MCF 10A (cell line): Measurements from ENCODE around the gene PPP1R12A. TPM values are rescaled to one million over a fixed set of nuclear protein-coding genes. Genes with fewer than 3 reads are reported as not detected.

Experiments used
- BruUV-seq: library from RNA; stranded (reverse); fragments of 400-500 nt; replicated peaks from 2 replicates; lab custom pipeline; 2021; lab: Mats Ljungman, UMichigan
- CTCF ChIA-PET: fragments of 300-600 bp; sonication (Branson Sonifier 250); formaldehyde crosslinking; extraction: SDS; loops from one replicate; lab custom pipeline; 2021; ENCODE audit warnings: antibody characterized with exemption, inconsistent platforms; lab: Yijun Ruan, JAX
- POLR2A ChIA-PET: fragments of 300-600, 350-650 bp; sonication (Branson Sonifier 250); formaldehyde crosslinking; extraction: SDS; loops from one replicate; lab custom pipeline; 2020; ENCODE audit warnings: antibody characterized with exemption, inconsistent platforms; lab: Yijun Ruan, JAX
- DNase-seq: peaks from one replicate; pipeline ENCODE4 v3.0.0-alpha.2; 2018; ENCODE audit not compliant: unreplicated experiment
- H3K27ac Mint-ChIP-seq: one replicate; pipeline ENCODE4 v1.8.0; 2022; ENCODE audit warnings: mild to moderate bottlenecking, low read depth, mixed read lengths; ENCODE audit not compliant: unreplicated experiment
- H3K27me3 Mint-ChIP-seq: one replicate; pipeline ENCODE4 v1.8.0; 2022; ENCODE audit warnings: mixed read lengths; ENCODE audit not compliant: insufficient read depth, unreplicated experiment
- H3K36me3 Mint-ChIP-seq: one replicate; pipeline ENCODE4 v1.8.0; 2022; ENCODE audit warnings: mild to moderate bottlenecking, moderate library complexity, mixed read lengths; ENCODE audit not compliant: insufficient read depth, unreplicated experiment
- H3K4me1 Mint-ChIP-seq: one replicate; pipeline ENCODE4 v1.8.0; 2022; ENCODE audit warnings: mixed read lengths; ENCODE audit not compliant: insufficient read depth, unreplicated experiment
- H3K4me3 Mint-ChIP-seq: one replicate; pipeline ENCODE4 v1.8.0; 2022; ENCODE audit warnings: mild to moderate bottlenecking, moderate library complexity, mixed read lengths; ENCODE audit not compliant: unreplicated experiment
- H3K9me3 Mint-ChIP-seq: one replicate; pipeline ENCODE4 v1.8.0; 2022; ENCODE audit warnings: mixed read lengths; ENCODE audit not compliant: unreplicated experiment
- intact Hi-C: fragments of 100-400 bp; cut with micrococcal nuclease; formaldehyde crosslinking; loops from 2 replicates; pipeline ENCODE4 v1.14.1; 2022
- total RNA-seq: library from RNA; stranded (reverse); gene quantifications from 2 replicates; pipeline ENCODE4 v1.2.3, GENCODE V29; 2022
- TF ChIP-seq, protein P1 (sequence below): fragments of 200-600 bp; IDR thresholded peaks from one replicate; pipeline ENCODE4 v1.8.0; 2022; ENCODE audit warnings: antibody characterized with exemption, mild to moderate bottlenecking; ENCODE audit not compliant: unreplicated experiment

The PPP1R12A gene
- total RNA-seq, 1 experiment from 2014 or later, result 78.0 TPM

DNA sequence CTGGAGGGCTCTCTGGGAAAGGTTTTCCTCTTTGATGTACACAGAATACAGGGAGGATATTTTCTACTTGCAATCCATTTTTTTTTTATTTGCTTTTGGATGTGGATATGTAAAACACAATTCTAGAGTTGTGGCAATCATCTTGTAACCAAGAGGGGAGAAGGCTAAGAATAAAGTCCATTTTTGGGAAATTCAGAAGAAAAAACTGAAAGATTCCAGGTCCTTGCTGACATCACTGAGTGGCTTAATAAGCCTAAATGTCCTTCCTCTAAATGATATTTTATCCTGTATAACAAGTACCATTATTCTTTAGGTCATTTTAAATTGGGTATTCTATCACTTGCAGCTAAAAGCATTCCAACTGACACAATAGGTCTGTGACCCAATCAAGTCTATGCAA is 64.0 kb downstream of the PPP1R12A start:
- no peaks in the 10 kb centered on the region for H3K9me3 Mint-ChIP-seq
- CTCF ChIA-PET, result no interaction called here
- POLR2A ChIA-PET, result interaction anchor here (0.8 kb wide), 1 partner anchor 13 kb away, joined by 5 read pairs; no protein-coding TSS in a partner anchor

DNA sequence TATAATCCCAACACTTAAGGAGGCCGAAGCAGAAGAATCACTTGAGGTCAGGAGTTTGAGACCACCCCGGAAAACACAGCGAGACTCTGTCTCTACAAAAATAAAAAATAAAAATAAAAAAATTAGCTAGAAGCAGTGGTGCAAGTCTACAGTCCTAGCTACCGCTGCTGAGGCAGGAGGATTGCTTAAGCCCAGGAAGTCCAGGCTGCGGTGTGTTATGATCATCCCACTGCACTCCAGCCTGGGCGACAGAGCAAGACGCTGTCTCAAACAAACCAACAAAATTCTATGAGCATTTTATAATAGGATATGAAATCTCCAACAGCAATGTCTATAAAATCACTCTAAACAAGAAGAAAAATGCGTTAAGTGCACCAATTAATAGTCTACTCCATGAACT is 75.3 kb downstream of the PPP1R12A start:
- H3K9me3 Mint-ChIP-seq, result peaks cover 19% of the 10 kb centered on the region
- TF ChIP-seq, protein P1, sequence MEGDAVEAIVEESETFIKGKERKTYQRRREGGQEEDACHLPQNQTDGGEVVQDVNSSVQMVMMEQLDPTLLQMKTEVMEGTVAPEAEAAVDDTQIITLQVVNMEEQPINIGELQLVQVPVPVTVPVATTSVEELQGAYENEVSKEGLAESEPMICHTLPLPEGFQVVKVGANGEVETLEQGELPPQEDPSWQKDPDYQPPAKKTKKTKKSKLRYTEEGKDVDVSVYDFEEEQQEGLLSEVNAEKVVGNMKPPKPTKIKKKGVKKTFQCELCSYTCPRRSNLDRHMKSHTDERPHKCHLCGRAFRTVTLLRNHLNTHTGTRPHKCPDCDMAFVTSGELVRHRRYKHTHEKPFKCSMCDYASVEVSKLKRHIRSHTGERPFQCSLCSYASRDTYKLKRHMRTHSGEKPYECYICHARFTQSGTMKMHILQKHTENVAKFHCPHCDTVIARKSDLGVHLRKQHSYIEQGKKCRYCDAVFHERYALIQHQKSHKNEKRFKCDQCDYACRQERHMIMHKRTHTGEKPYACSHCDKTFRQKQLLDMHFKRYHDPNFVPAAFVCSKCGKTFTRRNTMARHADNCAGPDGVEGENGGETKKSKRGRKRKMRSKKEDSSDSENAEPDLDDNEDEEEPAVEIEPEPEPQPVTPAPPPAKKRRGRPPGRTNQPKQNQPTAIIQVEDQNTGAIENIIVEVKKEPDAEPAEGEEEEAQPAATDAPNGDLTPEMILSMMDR, result no peak
- H3K4me3 Mint-ChIP-seq, result no peak overlapping the region
- no peaks in the 10 kb centered on the region for H3K27me3 Mint-ChIP-seq
- no TSS peak for BruUV-seq
- H3K4me1 Mint-ChIP-seq, result peaks cover 11% of the 10 kb centered on the region
- CTCF ChIA-PET, result interaction anchor here (0.6 to 1.1 kb wide), 4 partner anchors 17 to 412 kb away, joined by 3 to 4 read pairs (median 3); no protein-coding TSS in a partner anchor
- intact Hi-C loops, result no loop called here
- H3K36me3 Mint-ChIP-seq, result peaks cover 4% of the 10 kb centered on the region
- no peak overlapping the region for H3K27ac Mint-ChIP-seq
- POLR2A ChIA-PET, result interaction anchor here (0.6 kb wide), 1 partner anchor 1139 kb away, joined by 3 read pairs; no protein-coding TSS in a partner anchor
- no peak for DNase-seq

More for the DNA sequence above, 64.0 kb downstream of the PPP1R12A start:
- Mint-ChIP-seq H3K4me3 (no peak overlapping the region), H3K36me3 (peaks cover 20% of the 10 kb centered on the region), H3K27ac (no peak overlapping the region), H3K4me1 (no peaks in the 10 kb centered on the region), H3K27me3 (no peaks in the 10 kb centered on the region)
- intact Hi-C loops, result no loop called here
- TF ChIP-seq, protein P1, result no peak
- no TSS peak for BruUV-seq
- DNase-seq, result no peak

DNA sequence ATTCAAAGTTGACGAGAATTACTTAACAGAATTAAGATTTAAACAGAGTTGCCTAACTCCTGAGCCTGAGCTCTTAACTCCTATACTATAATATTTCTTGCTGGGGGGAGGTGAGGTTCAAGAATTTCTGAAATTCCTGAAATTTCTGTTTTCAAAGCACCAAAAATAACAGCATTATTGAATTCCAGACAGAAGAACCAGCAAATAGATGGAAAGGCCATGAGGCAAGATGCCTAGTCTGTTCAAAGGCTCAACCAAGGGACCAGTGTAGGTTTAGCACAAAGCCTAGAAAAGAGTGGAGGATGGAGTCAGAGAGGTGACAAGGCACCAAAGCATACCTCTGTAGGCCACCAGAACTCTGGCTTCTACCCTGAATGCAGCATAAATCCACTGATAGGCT is 76.4 kb downstream of the PPP1R12A start:
- H3K36me3 Mint-ChIP-seq, result peaks cover 4% of the 10 kb centered on the region

DNA sequence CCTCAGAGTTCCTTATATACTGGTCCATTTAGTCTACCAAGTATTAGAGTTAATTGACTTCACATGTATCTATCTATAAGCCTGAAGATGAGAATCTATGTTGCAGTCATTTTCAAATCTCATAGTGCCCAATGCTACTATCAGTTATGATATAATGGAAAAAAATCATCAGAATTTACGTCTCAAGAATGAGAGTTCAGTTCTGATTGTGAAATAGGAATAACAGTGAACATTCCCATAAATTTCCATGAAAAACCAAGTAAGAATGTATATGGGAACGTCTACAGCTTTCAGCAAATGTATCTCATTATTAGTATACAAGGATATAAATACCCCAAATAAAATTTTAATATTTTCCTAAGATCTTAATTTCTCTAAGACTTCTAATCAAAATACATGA is 77.2 kb downstream of the PPP1R12A start:
- POLR2A ChIA-PET, result no interaction called here

More for the DNA sequence above, 76.4 kb downstream of the PPP1R12A start:
- peaks cover 17% of the 10 kb centered on the region for H3K9me3 Mint-ChIP-seq
- H3K27me3 Mint-ChIP-seq, result no peaks in the 10 kb centered on the region
- CTCF ChIA-PET, result interaction anchor here (0.6 kb wide), 1 partner anchor 58 kb away, joined by 3 read pairs; no protein-coding TSS in a partner anchor
- BruUV-seq, result no TSS peak
- DNase-seq, result no peak
- no peak overlapping the region for H3K27ac Mint-ChIP-seq
- TF ChIP-seq, protein P1, result no peak
- no peak overlapping the region for H3K4me3 Mint-ChIP-seq
- peaks cover 4% of the 10 kb centered on the region for H3K4me1 Mint-ChIP-seq
- POLR2A ChIA-PET, result no interaction called here
- intact Hi-C loops, result no loop called here

More for the DNA sequence above, 77.2 kb downstream of the PPP1R12A start:
- Mint-ChIP-seq H3K27me3 (no peaks in the 10 kb centered on the region), H3K4me1 (peaks cover 4% of the 10 kb centered on the region), H3K9me3 (peaks cover 12% of the 10 kb centered on the region), H3K27ac (no peak overlapping the region), H3K4me3 (no peak overlapping the region), H3K36me3 (peaks cover under 1% of the 10 kb centered on the region)
- TF ChIP-seq, protein P1, result no peak
- CTCF ChIA-PET, result interaction anchor here (0.5 kb wide), 1 partner anchor 435 kb away, joined by 3 read pairs; no protein-coding TSS in a partner anchor
- no TSS peak for BruUV-seq
- intact Hi-C loops, result no loop called here
- DNase-seq, result no peak
